GM12874 (cell line): ENCODE data around the gene MARCHF10.

Experiments
- TF ChIP-seq, protein P1 (sequence below): IDR thresholded peaks from 2 replicates; pipeline ENCODE4 v1.5.1; 2011; ENCODE audit warnings: low read depth, mild to moderate bottlenecking, control low read depth, low read length, moderate library complexity; ENCODE audit not compliant: insufficient read depth

The MARCHF10 gene

GRCh38 chr17:62848334-62848733 is 40.2 kb upstream of the MARCHF10 start:
- TF ChIP-seq, protein P1, sequence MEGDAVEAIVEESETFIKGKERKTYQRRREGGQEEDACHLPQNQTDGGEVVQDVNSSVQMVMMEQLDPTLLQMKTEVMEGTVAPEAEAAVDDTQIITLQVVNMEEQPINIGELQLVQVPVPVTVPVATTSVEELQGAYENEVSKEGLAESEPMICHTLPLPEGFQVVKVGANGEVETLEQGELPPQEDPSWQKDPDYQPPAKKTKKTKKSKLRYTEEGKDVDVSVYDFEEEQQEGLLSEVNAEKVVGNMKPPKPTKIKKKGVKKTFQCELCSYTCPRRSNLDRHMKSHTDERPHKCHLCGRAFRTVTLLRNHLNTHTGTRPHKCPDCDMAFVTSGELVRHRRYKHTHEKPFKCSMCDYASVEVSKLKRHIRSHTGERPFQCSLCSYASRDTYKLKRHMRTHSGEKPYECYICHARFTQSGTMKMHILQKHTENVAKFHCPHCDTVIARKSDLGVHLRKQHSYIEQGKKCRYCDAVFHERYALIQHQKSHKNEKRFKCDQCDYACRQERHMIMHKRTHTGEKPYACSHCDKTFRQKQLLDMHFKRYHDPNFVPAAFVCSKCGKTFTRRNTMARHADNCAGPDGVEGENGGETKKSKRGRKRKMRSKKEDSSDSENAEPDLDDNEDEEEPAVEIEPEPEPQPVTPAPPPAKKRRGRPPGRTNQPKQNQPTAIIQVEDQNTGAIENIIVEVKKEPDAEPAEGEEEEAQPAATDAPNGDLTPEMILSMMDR: no peak

GRCh38 chr17:62847426-62847825 is 39.3 kb upstream of the MARCHF10 start:
- TF ChIP-seq, protein P1: no peak

GRCh38 chr17:62840871-62841270 is 32.8 kb upstream of the MARCHF10 start:
- TF ChIP-seq, protein P1: no peak

GRCh38 chr17:62832405-62832804 is 24.3 kb upstream of the MARCHF10 start:
- TF ChIP-seq, protein P1: no peak

GRCh38 chr17:62827746-62828485 is 19.8 kb upstream of the MARCHF10 start:
- TF ChIP-seq, protein P1: no peak

GRCh38 chr17:62826956-62827355 is 18.8 kb upstream of the MARCHF10 start:
- TF ChIP-seq, protein P1: no peak

DNA sequence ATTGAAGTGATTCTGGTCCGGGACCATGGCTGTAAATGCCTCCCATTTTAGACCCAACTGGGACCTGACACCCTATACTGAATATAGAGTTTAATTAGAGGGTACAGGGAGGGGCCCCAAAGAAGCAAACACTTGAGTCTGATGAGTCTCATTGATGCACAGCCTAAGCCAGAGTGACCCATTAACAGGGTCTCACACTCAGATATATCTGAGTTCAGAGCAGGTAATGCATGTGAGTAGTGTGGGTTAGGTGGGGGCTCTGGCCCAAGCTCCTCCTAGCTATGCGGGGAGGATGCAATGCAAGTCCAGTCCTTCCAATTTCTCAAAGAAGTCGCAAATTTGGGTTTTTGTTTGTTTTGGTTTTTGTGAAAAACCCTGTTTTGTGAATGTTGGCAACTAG is 17.1 kb upstream of the MARCHF10 start:
- TF ChIP-seq, protein P1: no peak
